ENCODE results near the gene TSEN34.

GRCh38 chr19:54207983-54208783, 17.1 kb downstream of the TSEN34 start:
- TF ChIP-seq POLR2A (IDR thresholded peaks at IDR 0.05; ENCODE audit: low read depth) (no peak), CTCF (IDR thresholded peaks at IDR 0.05) (no peak), EP300 (IDR thresholded peaks at IDR 0.05) (peak; percentile 41)
